Osteoblast (primary cell): ENCODE measurements around the gene GALNT2. TPM values are rescaled to one million over a fixed set of nuclear protein-coding genes. Genes with fewer than 3 reads are reported as not detected.

Experiments
- DNase-seq: peaks from one replicate; pipeline ENCODE4 v3.0.0; 2011; ENCODE audit warnings: low spot score, mixed read lengths; ENCODE audit not compliant: insufficient read length; ENCODE audit errors: missing footprints
- H2AFZ ChIP-seq: 2 replicates; pipeline ENCODE4 v1.6.0; 2011; ENCODE audit warnings: mild to moderate bottlenecking, low read length
- H3K27ac ChIP-seq: 2 replicates; pipeline ENCODE4 v1.5.1; 2011; ENCODE audit warnings: mild to moderate bottlenecking, low read depth, low read length, moderate library complexity
- H3K27me3 ChIP-seq: 2 replicates; pipeline ENCODE4 v1.6.0; 2012; ENCODE audit warnings: mild to moderate bottlenecking, control low read depth, inconsistent platforms, low read length, moderate library complexity; ENCODE audit not compliant: insufficient read depth
- H3K36me3 ChIP-seq: 2 replicates; pipeline ENCODE4 v1.5.1; 2011; ENCODE audit warnings: mild to moderate bottlenecking, low read length, control low read depth, moderate library complexity; ENCODE audit not compliant: insufficient read depth
- H3K4me1 ChIP-seq: 2 replicates; pipeline ENCODE4 v1.5.1; 2011; ENCODE audit warnings: mild to moderate bottlenecking, low read length, control low read depth, moderate library complexity; ENCODE audit not compliant: insufficient read depth
- H3K4me2 ChIP-seq: 2 replicates; pipeline ENCODE4 v1.6.0; 2011; ENCODE audit warnings: mild to moderate bottlenecking, low read length; ENCODE audit not compliant: insufficient read depth
- H3K4me3 ChIP-seq: fragments of 200-600 bp; sonication (generic); 3 replicates; pipeline ENCODE4 v1.5.1; 2012; ENCODE audit warnings: mild to moderate bottlenecking, low read length, inconsistent platforms; ENCODE audit not compliant: insufficient read depth
- H3K79me2 ChIP-seq: 2 replicates; pipeline ENCODE4 v1.6.0; 2012; ENCODE audit warnings: mild to moderate bottlenecking, low read length, control low read depth, inconsistent platforms; ENCODE audit not compliant: insufficient read depth
- H3K9me3 ChIP-seq: 2 replicates; pipeline ENCODE4 v1.5.1; 2011; ENCODE audit warnings: low read depth, low read length, control low read depth
- H4K20me1 ChIP-seq: 2 replicates; pipeline ENCODE4 v1.6.0; 2012; ENCODE audit warnings: mild to moderate bottlenecking, low read length, control low read depth; ENCODE audit not compliant: insufficient read depth
- total RNA-seq: library from RNA; depleted of rRNA; stranded (reverse); fragments of >200 nt; gene quantifications from 2 replicates; pipeline ENCODE4 v1.2.3, GENCODE V29; 2012
- TF ChIP-seq, protein P1 (sequence below): IDR thresholded peaks from 2 replicates; pipeline ENCODE4 v1.5.1; 2011; ENCODE audit warnings: mild to moderate bottlenecking, low read depth, low read length, moderate library complexity; ENCODE audit errors: extremely low read depth

Gene GALNT2
- total RNA-seq, 1 donor, result 83.2 TPM

DNA sequence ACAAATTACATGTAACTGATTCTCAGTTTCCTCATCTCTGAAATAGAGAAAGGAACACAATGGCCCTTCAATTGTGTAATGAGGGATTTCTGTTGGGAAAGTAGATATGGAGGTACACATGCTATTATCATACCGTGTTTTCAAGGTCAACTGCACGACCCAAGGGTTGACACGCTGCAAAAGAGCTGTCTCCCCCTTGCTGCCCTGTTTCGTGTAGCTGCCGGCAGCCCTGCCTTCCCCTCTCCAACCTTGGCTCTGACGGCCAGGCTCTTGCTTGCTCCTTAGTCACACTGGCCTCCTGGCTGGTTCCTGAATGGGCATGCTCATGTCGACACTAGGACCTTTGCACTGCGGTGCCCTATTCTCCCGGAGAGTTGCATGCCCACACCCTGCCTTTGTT, 134.4 kb downstream of the GALNT2 start:
- TF ChIP-seq, protein P1, sequence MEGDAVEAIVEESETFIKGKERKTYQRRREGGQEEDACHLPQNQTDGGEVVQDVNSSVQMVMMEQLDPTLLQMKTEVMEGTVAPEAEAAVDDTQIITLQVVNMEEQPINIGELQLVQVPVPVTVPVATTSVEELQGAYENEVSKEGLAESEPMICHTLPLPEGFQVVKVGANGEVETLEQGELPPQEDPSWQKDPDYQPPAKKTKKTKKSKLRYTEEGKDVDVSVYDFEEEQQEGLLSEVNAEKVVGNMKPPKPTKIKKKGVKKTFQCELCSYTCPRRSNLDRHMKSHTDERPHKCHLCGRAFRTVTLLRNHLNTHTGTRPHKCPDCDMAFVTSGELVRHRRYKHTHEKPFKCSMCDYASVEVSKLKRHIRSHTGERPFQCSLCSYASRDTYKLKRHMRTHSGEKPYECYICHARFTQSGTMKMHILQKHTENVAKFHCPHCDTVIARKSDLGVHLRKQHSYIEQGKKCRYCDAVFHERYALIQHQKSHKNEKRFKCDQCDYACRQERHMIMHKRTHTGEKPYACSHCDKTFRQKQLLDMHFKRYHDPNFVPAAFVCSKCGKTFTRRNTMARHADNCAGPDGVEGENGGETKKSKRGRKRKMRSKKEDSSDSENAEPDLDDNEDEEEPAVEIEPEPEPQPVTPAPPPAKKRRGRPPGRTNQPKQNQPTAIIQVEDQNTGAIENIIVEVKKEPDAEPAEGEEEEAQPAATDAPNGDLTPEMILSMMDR, result no peak

DNA sequence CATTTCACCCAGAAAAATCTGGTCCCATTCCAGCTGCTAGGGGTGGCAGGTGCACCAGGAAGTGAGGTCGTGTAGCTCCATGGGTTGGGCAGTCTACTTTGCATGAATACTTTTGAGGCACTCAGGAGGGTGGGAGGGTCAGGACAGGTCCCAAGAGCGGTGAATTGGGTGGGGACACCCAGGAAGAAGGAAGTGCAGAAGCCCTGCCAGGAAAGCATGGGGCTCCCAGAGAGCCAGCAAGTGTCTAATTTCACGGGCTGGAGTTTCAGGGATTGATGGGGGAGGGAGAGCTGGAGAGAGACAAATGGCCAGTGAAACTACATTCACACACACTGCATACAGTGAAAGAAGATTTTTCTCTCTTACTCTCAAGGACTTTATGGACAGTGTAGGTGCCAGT, 137.8 kb downstream of the GALNT2 start:
- TF ChIP-seq, protein P1, result no peak
- Histone ChIP-seq H4K20me1 (peaks cover 39% of the 10 kb centered on the region), H3K27me3 (no peaks in the 10 kb centered on the region), H3K79me2 (peaks cover 46% of the 10 kb centered on the region), H3K36me3 (peaks cover 25% of the 10 kb centered on the region), H3K27ac (peak overlapping the region; percentile 90), H3K9me3 (no peaks in the 10 kb centered on the region), H3K4me2 (no peak overlapping the region), H2AFZ (no peak overlapping the region), H3K4me3 (no peak overlapping the region), H3K4me1 (peaks cover 35% of the 10 kb centered on the region)
- DNase-seq, result no peak

More for the DNA sequence above, 134.4 kb downstream of the GALNT2 start:
- Histone ChIP-seq H3K4me2 (no peak overlapping the region), H4K20me1 (peaks cover 54% of the 10 kb centered on the region), H3K4me3 (no peak overlapping the region), H2AFZ (no peak overlapping the region), H3K36me3 (peaks cover 25% of the 10 kb centered on the region), H3K4me1 (peaks cover 17% of the 10 kb centered on the region), H3K27me3 (no peaks in the 10 kb centered on the region), H3K79me2 (peaks cover 42% of the 10 kb centered on the region), H3K27ac (no peak overlapping the region), H3K9me3 (no peaks in the 10 kb centered on the region)
- no peak for DNase-seq

DNA sequence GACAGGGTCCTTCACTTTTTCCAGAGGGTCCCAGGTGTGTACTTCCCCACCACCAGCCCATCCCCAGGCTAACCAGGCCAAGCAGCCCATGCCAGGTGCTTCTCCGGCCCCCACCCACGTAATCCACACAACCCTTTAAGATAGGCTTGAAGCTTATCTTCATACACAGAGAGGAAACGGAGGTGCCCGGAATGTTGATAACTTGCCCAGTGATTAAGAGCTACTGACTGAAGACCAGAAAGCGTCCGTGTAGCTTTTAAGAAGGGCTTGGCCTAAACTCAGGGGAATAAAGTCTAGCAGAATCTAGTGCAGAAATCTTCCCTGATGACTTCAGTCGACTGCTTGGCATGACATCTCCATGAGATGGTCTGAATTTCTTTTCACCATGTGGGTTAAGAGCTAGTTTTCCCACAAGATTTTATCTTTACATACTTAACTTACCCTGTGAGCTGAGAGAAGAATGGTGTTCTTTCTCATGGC, 138.7 kb downstream of the GALNT2 start:
- H3K36me3 ChIP-seq, result peaks cover 25% of the 10 kb centered on the region
- no peaks in the 10 kb centered on the region for H3K27me3 ChIP-seq
- H2AFZ ChIP-seq, result no peak overlapping the region
- peak overlapping the region; percentile 90 for H3K27ac ChIP-seq
- H3K4me1 ChIP-seq, result peaks cover 45% of the 10 kb centered on the region
- H4K20me1 ChIP-seq, result peaks cover 33% of the 10 kb centered on the region
- H3K4me3 ChIP-seq, result no peak overlapping the region
- DNase-seq, result no peak
- no peaks in the 10 kb centered on the region for H3K9me3 ChIP-seq
- H3K4me2 ChIP-seq, result no peak overlapping the region
- H3K79me2 ChIP-seq, result peaks cover 40% of the 10 kb centered on the region
- TF ChIP-seq, protein P1, result no peak

- Histone ChIP-seq H2AFZ (no peak overlapping the region), H4K20me1 (peaks cover 28% of the 10 kb centered on the region), H3K9me3 (no peaks in the 10 kb centered on the region), H3K4me3 (no peak overlapping the region), H3K27me3 (no peaks in the 10 kb centered on the region), H3K4me2 (no peak overlapping the region), H3K79me2 (peaks cover 41% of the 10 kb centered on the region), H3K27ac (peak overlapping the region; percentile 90), H3K4me1 (peaks cover 48% of the 10 kb centered on the region), H3K36me3 (peaks cover 25% of the 10 kb centered on the region)
- peak; percentile 22 for DNase-seq
- TF ChIP-seq, protein P1, result no peak
Observed at GRCh38 chr1:230206207-230206606, 139.2 kb downstream of the GALNT2 start.
